ENCODE data around the gene OR1M1. TPM values are rescaled to one million over a fixed set of nuclear protein-coding genes. Genes with fewer than 3 reads are reported as not detected.

OR1M1 gene
- total RNA-seq, 1 donor from 2014 or later = not detected

- H3K4me3 Mint-ChIP-seq = peak within 1 kb of the TSS; percentile 100
- H3K79me2 ChIP-seq (ENCODE audit: low read depth) = peaks cover 51% of the 10 kb centered on the region
- TF ChIP-seq CTCF (IDR thresholded peaks at IDR 0.05) (no peak), EZH2phosphoT487 (IDR thresholded peaks at IDR 0.05) (no peak), EZH2 (IDR thresholded peaks at IDR 0.05) (no peak)
Observed at GRCh38 chr19:9140159-9140874, 53.5 kb downstream of the OR1M1 start, which contains the start of gene ZNF317. TSS of gene ZNF317 (plus strand) at chr19:9140397. CDS start at chr19:9156017, 15,620 bp downstream.

GRCh38 chr19:9144920-9145319, 58.1 kb downstream of the OR1M1 start:
- H3K9me3 ChIP-seq (ENCODE audit: low read depth) = peaks cover 30% of the 10 kb centered on the region
- H3K79me2 ChIP-seq (ENCODE audit: low read depth) = peaks cover 97% of the 10 kb centered on the region
- Mint-ChIP-seq H3K27ac (no peak overlapping the region), H3K36me3 (peaks cover 71% of the 10 kb centered on the region), H3K27me3 (ENCODE audit: insufficient read depth, low read depth) (peaks cover 4% of the 10 kb centered on the region), H3K4me1 (no peaks in the 10 kb centered on the region), H3K9me3 (peaks cover 85% of the 10 kb centered on the region), H3K4me3 (no peak overlapping the region)
- H3K27me3 ChIP-seq = no peaks in the 10 kb centered on the region
- no peak overlapping the region for H3K9ac ChIP-seq
- no peaks in the 10 kb centered on the region for H3F3A ChIP-seq (ENCODE audit: low read depth)
- no peak for DNase-seq (ENCODE audit: low spot score)
- no peak overlapping the region for H3K4me3 ChIP-seq
- no peaks in the 10 kb centered on the region for H3K4me1 ChIP-seq
- no peak overlapping the region for H3K27ac ChIP-seq
- no peaks in the 10 kb centered on the region for H4K20me1 ChIP-seq (ENCODE audit: low read depth)
- no peak overlapping the region for H3K4me2 ChIP-seq
- H2AFZ ChIP-seq (replicated peaks) = no peak overlapping the region
- peaks cover 25% of the 10 kb centered on the region for H3K36me3 ChIP-seq
- TF ChIP-seq EZH2 (IDR thresholded peaks at IDR 0.05) = no peak
- no peak for TF ChIP-seq EZH2phosphoT487 (IDR thresholded peaks at IDR 0.05)
- no peak for TF ChIP-seq CTCF (IDR thresholded peaks at IDR 0.05)

More at GRCh38 chr19:9140159-9140874, 53.5 kb downstream of the OR1M1 start, which contains the start of gene ZNF317:
- Histone ChIP-seq H3K9ac (peak within 1 kb of the TSS; percentile 89), H4K20me1 (ENCODE audit: low read depth) (no peaks in the 10 kb centered on the region), H3F3A (ENCODE audit: low read depth) (peaks cover 8% of the 10 kb centered on the region), H3K4me3 (peak within 1 kb of the TSS; percentile 79), H3K9me3 (ENCODE audit: low read depth) (peaks cover 25% of the 10 kb centered on the region), H3K36me3 (peaks cover 25% of the 10 kb centered on the region), H3K27ac (no peak within 1 kb of the TSS), H3K27me3 (no peaks in the 10 kb centered on the region), H3K4me1 (no peaks in the 10 kb centered on the region), H2AFZ (replicated peaks) (peak within 1 kb of the TSS; percentile 99), H3K4me2 (peak within 1 kb of the TSS; percentile 82)
- DNase-seq (ENCODE audit: low spot score) = peak; percentile 97
- peaks cover 8% of the 10 kb centered on the region for H3K27me3 Mint-ChIP-seq (ENCODE audit: insufficient read depth, low read depth)
- H3K27ac Mint-ChIP-seq = peak within 1 kb of the TSS; percentile 99
- peaks cover 34% of the 10 kb centered on the region for H3K36me3 Mint-ChIP-seq
- H3K4me1 Mint-ChIP-seq = no peaks in the 10 kb centered on the region
- H3K9me3 Mint-ChIP-seq = peaks cover 53% of the 10 kb centered on the region

Small RNA genes within 50 kb of the gene (small RNA-seq; reads per million reads assigned to genes)
- gene OR1M4P = not detected

Other genes starting within 250 kb of the OR1M1 start
- gene MUC16, start 76.7 kb upstream of the OR1M1 start, total RNA-seq (ENCODE audit: low replicate concordance) = under 0.01 and 0.07 TPM in 2 replicates
- not detected in 2 replicates for gene OR7G2, start 20.4 kb downstream of the OR1M1 start, total RNA-seq (ENCODE audit: low replicate concordance)
- not detected in 2 replicates for gene OR7G1, start 28.7 kb downstream of the OR1M1 start, total RNA-seq (ENCODE audit: low replicate concordance)
- gene OR7G3, start 39.9 kb downstream of the OR1M1 start, total RNA-seq (ENCODE audit: low replicate concordance) = not detected in 2 replicates
- gene ZNF317, start 53.3 kb downstream of the OR1M1 start, total RNA-seq (ENCODE audit: low replicate concordance) = 19.6 and 23.0 TPM in 2 replicates
- gene OR7D2, start 91.9 kb downstream of the OR1M1 start, total RNA-seq (ENCODE audit: low replicate concordance) = 1.4 and 1.5 TPM in 2 replicates
- not detected in 2 replicates for gene OR7D4, start 132.5 kb downstream of the OR1M1 start, total RNA-seq (ENCODE audit: low replicate concordance)
- not detected in 2 replicates for gene OR7E24, start 163.9 kb downstream of the OR1M1 start, total RNA-seq (ENCODE audit: low replicate concordance)
- gene ZNF699, start 222.8 kb downstream of the OR1M1 start, total RNA-seq (ENCODE audit: low replicate concordance) = 12.9 and 21.6 TPM in 2 replicates
- 41.6 and 79.8 TPM in 2 replicates for gene ZNF559, start 237.1 kb downstream of the OR1M1 start, total RNA-seq (ENCODE audit: low replicate concordance)

Data from neural progenitor cell (in vitro differentiated cells).